ENCODE results near the gene TGFBR3.

The TGFBR3 gene

DNA sequence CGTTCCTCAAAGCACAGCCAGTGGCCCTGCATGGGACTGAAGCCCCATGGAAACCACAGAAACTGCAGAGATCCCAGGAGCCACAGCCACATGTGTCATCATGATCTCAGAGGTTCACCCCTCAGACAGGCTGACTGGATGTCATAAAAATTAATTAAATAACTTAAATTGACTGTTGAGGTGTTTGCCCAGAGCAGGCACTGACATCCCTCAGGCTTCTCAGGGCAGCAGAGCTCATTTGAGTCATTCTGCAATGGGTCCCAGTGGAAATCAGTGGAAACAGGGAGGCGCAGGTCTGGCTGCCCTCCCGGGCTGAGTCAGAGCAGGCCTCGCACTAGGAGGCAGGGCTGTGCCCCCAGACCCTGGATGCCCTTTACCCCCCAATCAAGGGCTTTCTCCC, 250.2 kb downstream of the TGFBR3 start:
- no peak for DNase-seq (ENCODE audit: low read depth)

GRCh38 chr1:91633438-91633837, 252.5 kb downstream of the TGFBR3 start:
- DNase-seq (ENCODE audit: low read depth), result no peak

GRCh38 chr1:91631718-91632330, 254.1 kb downstream of the TGFBR3 start:
- DNase-seq (ENCODE audit: low read depth), result no peak

- no peak for DNase-seq (ENCODE audit: low read depth)
Measured at GRCh38 chr1:91630803-91631202, 255.1 kb downstream of the TGFBR3 start.
